Uterus (tissue), 2 donors: ENCODE results near the gene C19orf38.

ENCODE experiments used
- CTCF ChIP-seq, 4 experiments: fragments of 200-600 bp in 2 of 4; fragments of 450-650 bp in 2 of 4; sonication (generic) in 2 of 4; IDR thresholded peaks; one replicate each; pipeline ENCODE4 v1.5.1; 2016 to 2019; ENCODE audit warnings: antibody characterized with exemption in 4 of 4, mild to moderate bottlenecking in 2 of 4, moderate library complexity in 1 of 4
- POLR2A ChIP-seq, 2 donors: fragments of 450-650 bp; IDR thresholded peaks; one replicate each; pipeline ENCODE4 v1.6.1; 2016; ENCODE audit warnings: antibody characterized with exemption in 2 of 2, mild to moderate bottlenecking in 1 of 2, moderate library complexity in 1 of 2

DNA sequence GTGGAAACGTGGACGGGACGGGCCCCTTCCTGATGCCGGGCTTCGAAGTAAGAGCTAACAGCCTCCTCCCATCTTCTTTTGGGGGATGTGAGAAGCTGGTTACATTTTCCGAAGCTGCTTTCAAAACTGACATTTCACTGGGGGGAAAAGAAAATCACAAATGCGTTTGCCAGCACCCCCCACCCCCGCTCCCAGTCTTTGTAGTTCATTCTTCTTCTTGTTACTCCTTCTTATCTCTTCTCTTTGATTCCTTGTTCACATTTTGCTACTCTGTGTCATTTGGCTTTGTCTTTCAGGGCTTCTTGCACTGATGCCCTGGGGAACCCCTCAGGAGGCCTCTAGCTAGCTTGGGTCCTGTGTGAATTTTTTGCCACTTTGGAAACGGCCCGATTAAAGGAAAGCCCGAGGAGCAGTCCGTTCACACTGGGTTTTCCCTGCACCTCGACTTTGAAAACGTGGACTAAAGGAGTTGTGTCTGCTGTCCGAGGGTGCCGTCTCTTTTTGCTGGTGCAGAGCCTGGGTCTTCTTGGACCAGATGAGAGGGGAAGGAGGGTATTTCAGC lies 24.4 kb downstream of the C19orf38 start:
- no peak for TF ChIP-seq CTCF (IDR thresholded peaks at IDR 0.05)
- no peak for TF ChIP-seq POLR2A (IDR thresholded peaks at IDR 0.05)
